Measurements from ENCODE around the gene EXTL1. TPM values are rescaled to one million over a fixed set of nuclear protein-coding genes. Genes with fewer than 3 reads are reported as not detected.

The EXTL1 gene
- total RNA-seq, 1 donor from 2014 or later: 26.4 TPM

DNA sequence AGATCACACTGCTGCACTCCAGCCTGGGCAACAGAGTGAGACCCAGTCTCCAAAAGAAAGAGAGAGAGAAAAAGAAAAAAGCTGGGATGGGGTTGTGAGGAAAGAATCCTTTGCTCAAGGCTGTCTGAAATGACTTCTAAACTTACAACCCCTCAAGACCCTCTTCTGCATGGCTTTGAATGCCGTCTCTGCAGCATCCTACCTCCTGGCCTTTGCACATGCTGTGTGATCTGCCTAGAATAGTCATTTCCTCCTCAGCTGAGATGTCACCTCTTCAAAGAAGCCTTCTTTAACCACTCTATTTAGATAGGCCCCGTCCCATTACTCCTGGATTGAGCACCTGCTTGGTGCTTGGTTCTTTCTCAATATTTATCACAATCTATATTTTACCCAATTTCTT lies 63.3 kb downstream of the EXTL1 start:
- no peak overlapping the region for H2AFZ ChIP-seq (ENCODE audit: low read depth, low read length)
- H3K9me3 Mint-ChIP-seq (ENCODE audit: unreplicated experiment): no peaks in the 10 kb centered on the region
- H3K27me3 ChIP-seq (ENCODE audit: insufficient read depth, low read length): peaks cover 21% of the 10 kb centered on the region

More for the DNA sequence above, 63.3 kb downstream of the EXTL1 start:
- TF ChIP-seq, protein P1, sequence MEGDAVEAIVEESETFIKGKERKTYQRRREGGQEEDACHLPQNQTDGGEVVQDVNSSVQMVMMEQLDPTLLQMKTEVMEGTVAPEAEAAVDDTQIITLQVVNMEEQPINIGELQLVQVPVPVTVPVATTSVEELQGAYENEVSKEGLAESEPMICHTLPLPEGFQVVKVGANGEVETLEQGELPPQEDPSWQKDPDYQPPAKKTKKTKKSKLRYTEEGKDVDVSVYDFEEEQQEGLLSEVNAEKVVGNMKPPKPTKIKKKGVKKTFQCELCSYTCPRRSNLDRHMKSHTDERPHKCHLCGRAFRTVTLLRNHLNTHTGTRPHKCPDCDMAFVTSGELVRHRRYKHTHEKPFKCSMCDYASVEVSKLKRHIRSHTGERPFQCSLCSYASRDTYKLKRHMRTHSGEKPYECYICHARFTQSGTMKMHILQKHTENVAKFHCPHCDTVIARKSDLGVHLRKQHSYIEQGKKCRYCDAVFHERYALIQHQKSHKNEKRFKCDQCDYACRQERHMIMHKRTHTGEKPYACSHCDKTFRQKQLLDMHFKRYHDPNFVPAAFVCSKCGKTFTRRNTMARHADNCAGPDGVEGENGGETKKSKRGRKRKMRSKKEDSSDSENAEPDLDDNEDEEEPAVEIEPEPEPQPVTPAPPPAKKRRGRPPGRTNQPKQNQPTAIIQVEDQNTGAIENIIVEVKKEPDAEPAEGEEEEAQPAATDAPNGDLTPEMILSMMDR (IDR thresholded peaks at IDR 0.05; ENCODE audit: insufficient read depth, low read depth, low read length): no peak
- TF ChIP-seq EZH2 (IDR thresholded peaks at IDR 0.05; ENCODE audit: insufficient read depth, low read length): no peak
- Mint-ChIP-seq H3K4me1 (ENCODE audit: low read depth, unreplicated experiment) (no peaks in the 10 kb centered on the region), H3K4me3 (ENCODE audit: unreplicated experiment) (no peak overlapping the region), H3K27me3 (ENCODE audit: low read depth, unreplicated experiment) (peaks cover 22% of the 10 kb centered on the region), H3K36me3 (ENCODE audit: low read depth, unreplicated experiment) (no peaks in the 10 kb centered on the region), H3K27ac (ENCODE audit: unreplicated experiment) (no peak overlapping the region)
- FAIRE-seq (no peak), DNase-seq (ENCODE audit: low read depth) (no peak)
- H4K20me1 ChIP-seq (ENCODE audit: insufficient read depth, low read length): no peaks in the 10 kb centered on the region
- H3K4me3 ChIP-seq (ENCODE audit: insufficient read depth, low read depth, low read length): no peak overlapping the region
- H3K4me1 ChIP-seq (ENCODE audit: insufficient read depth, low read length): no peaks in the 10 kb centered on the region
- no peaks in the 10 kb centered on the region for H3K36me3 ChIP-seq (ENCODE audit: insufficient read depth, low read length)
- H3K27ac ChIP-seq (ENCODE audit: low read depth, low read length): no peak overlapping the region
- no peak overlapping the region for H3K4me2 ChIP-seq (ENCODE audit: low read length)
- H3K79me2 ChIP-seq (ENCODE audit: insufficient read depth, low read length): no peaks in the 10 kb centered on the region
- no peaks in the 10 kb centered on the region for H3K9me3 ChIP-seq (ENCODE audit: insufficient read depth, low read depth, low read length)
- no peak overlapping the region for H3K9ac ChIP-seq (ENCODE audit: low read length)

Other genes with a start within 250 kb of the EXTL1 start
- gene SELENON, start 221.6 kb upstream of the EXTL1 start, total RNA-seq: 64.1 and 67.0 TPM in 2 replicates
- 44.6 and 51.2 TPM in 2 replicates for gene MTFR1L, start 201.8 kb upstream of the EXTL1 start, total RNA-seq
- 1.3 and 2.1 TPM in 2 replicates for gene AUNIP, start 162.3 kb upstream of the EXTL1 start, total RNA-seq
- gene PAQR7, start 146.1 kb upstream of the EXTL1 start, total RNA-seq: 14.5 and 15.1 TPM in 2 replicates
- gene STMN1, start 115.4 kb upstream of the EXTL1 start, total RNA-seq: 130 and 173 TPM in 2 replicates
- 13.6 and 14.1 TPM in 2 replicates for gene PAFAH2, start 23.7 kb upstream of the EXTL1 start, total RNA-seq
- gene SLC30A2, start 24.3 kb downstream of the EXTL1 start, total RNA-seq: not detected in 2 replicates
- gene TRIM63, start 45.9 kb downstream of the EXTL1 start, total RNA-seq: not detected in 2 replicates
- gene PDIK1L, start 90.0 kb downstream of the EXTL1 start, total RNA-seq: 3.1 and 3.4 TPM in 2 replicates
- gene FAM110D, start 137.3 kb downstream of the EXTL1 start, total RNA-seq: 0.70 and 0.77 TPM in 2 replicates
- not detected in 2 replicates for gene C1orf232, start 147.2 kb downstream of the EXTL1 start, total RNA-seq
- gene ZNF593, start 148.1 kb downstream of the EXTL1 start, total RNA-seq: 34.4 and 37.6 TPM in 2 replicates
- gene ZNF593OS, start 150.1 kb downstream of the EXTL1 start, total RNA-seq: not detected in 2 replicates
- 4.2 and 5.0 TPM in 2 replicates for gene CNKSR1, start 155.7 kb downstream of the EXTL1 start, total RNA-seq
- gene CATSPER4, start 168.8 kb downstream of the EXTL1 start, total RNA-seq: not detected in 2 replicates
- 10.2 and 10.5 TPM in 2 replicates for gene CEP85, start 212.4 kb downstream of the EXTL1 start, total RNA-seq